ENCODE results near the gene SEPHS2.
"Not testable (repeated sequence)": the region's sequence is repeated elsewhere in the genome, so short reads cannot be mapped to it uniquely, and the experiment has no call there.

SEPHS2 gene

GRCh38 chr16:30474684-30475083 is 29.0 kb upstream of the SEPHS2 start:
- Mint-ChIP-seq H3K4me1 (peaks cover 65% of the 10 kb centered on the region), H3K9me3 (no peaks in the 10 kb centered on the region), H3K27ac (peak overlapping the region; percentile 96)

GRCh38 chr16:30474074-30474452 is 28.4 kb upstream of the SEPHS2 start:
- H3K27ac Mint-ChIP-seq, result peak overlapping the region; percentile 96
- H3K9me3 Mint-ChIP-seq, result no peaks in the 10 kb centered on the region
- no peak for DNase-seq (ENCODE audit: low spot score in 2 of 2)
- peak overlapping the region; percentile 97 for H3K4me3 Mint-ChIP-seq
- peaks cover 85% of the 10 kb centered on the region for H3K36me3 Mint-ChIP-seq
- H3K4me1 Mint-ChIP-seq, result peaks cover 69% of the 10 kb centered on the region
- no peak for ATAC-seq

More at GRCh38 chr16:30474684-30475083, 29.0 kb upstream of the SEPHS2 start:
- ATAC-seq (no peak), DNase-seq (ENCODE audit: low spot score in 2 of 2) (no peak)
- Mint-ChIP-seq H3K36me3 (peaks cover 86% of the 10 kb centered on the region), H3K4me3 (peak overlapping the region; percentile 97)

DNA sequence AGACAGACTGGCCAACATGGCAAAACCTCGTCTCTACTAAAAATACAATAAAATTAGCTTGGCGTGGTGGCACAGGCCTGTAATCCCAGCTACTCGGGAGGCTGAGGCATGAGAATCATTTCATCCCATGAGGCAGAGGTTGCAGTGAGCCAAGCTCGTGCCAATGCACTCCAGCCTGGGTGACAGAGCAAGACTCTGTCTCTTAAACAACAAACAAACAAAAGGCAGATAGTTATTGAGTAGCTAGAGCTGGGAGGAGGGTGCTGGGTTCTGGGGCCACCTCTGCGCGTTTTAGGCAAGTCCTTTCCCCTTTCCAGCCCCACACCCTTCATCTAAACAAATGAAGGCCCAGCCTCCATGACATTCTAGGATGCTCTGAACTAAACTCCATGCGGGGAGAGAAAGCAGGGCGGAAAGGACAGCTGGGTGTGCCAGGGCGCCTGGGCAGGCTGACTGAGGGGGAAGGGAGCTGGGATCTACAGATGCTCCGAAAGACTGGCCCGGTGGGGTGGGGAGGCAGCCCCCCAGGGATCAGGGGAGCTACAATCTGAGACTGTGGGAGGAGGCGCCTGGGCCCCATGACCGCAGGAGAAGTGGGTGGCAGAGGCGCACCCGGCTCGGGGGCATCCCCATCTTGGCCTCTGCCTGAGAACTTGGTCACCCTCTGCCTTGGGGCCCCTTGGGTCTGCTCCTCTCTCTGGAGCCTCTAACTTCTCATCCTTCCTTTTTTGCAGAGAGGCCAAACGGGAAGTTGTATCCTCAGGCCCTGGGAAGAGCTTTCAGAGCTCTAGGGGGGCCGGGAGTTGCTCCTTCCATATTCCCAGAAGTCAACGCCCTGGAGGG is 27.8 kb upstream of the SEPHS2 start:
- H3K27ac Mint-ChIP-seq, result peak overlapping the region; percentile 96
- ATAC-seq, result peak; percentile 67
- H3K4me1 Mint-ChIP-seq, result peaks cover 63% of the 10 kb centered on the region

DNA sequence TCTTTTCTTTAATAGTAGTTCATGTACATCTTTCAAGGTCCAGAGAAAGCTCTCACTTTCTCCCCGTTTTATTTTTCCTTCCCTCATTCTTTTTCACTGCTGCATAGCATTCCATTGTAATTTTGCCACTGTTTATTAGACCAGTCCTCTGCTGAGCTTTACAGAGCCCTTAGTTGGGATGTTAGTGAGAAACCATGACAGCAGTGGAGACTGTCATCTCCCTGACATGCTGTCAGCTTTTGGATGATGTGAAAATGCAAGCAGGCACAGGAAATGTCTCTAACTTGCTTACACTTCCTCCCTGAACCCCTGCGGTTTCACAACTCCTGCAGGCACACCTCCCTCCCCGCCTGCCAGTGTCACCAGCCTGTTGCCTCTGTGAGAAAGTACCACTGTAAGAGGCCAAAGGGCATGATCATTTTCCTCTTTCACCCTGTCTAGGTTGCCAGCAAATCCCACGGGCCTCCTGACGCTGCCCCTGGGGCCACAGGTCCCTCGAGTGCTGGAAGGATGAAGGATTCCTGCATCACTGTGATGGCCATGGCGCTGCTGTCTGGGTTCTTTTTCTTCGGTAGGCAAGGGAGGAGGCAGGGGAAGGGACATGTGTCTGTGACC is 26.8 kb upstream of the SEPHS2 start, which contains the start of gene ITGAL:
Gene ITGAL, plus strand, starts transcription at position 415 of the 615 bp plus-strand sequence. Its CDS starts 96 bp downstream, at position 511.
- peak; percentile 64 to 92 for DNase-seq (ENCODE audit: low spot score in 2 of 2)
- Mint-ChIP-seq H3K4me1 (peaks cover 53% of the 10 kb centered on the region), H3K27ac (peak within 1 kb of the TSS; percentile 96)

More for the DNA sequence above, 27.8 kb upstream of the SEPHS2 start:
- DNase-seq (ENCODE audit: low spot score in 2 of 2), result peak; percentile 55 to 83
- H3K36me3 Mint-ChIP-seq, result peaks cover 79% of the 10 kb centered on the region
- peak overlapping the region; percentile 97 for H3K4me3 Mint-ChIP-seq
- no peaks in the 10 kb centered on the region for H3K9me3 Mint-ChIP-seq

DNA sequence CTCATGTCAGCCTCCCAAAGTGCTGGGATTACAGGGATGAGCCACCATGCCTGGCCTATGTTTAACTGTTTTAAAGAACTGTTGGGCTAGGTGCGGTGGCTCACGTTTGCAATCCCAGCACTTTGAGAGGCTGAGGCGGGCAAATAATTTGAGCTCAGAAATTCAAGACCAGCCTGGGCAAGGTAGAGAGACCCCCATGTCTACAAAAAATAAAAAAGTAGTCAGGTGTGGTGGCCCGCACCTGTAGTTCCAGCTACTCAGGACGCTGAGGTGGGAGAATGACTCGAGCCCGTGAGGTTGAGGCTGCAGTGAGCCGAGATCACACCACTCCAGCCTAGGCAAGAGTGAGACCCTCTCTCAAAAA is 24.9 kb upstream of the SEPHS2 start:
- Mint-ChIP-seq H3K36me3 (peaks cover 50% of the 10 kb centered on the region), H3K4me1 (peaks cover 52% of the 10 kb centered on the region), H3K27ac (peak overlapping the region; percentile 96), H3K4me3 (peak overlapping the region; percentile 97), H3K9me3 (no peaks in the 10 kb centered on the region)
- no peak for ATAC-seq
- DNase-seq (ENCODE audit: low spot score in 2 of 2), result peak in 1 of 2 donors; percentile 62

More for the DNA sequence above, 26.8 kb upstream of the SEPHS2 start, which contains the start of gene ITGAL:
- ATAC-seq, result peak; percentile 79
- H3K4me3 Mint-ChIP-seq, result peak within 1 kb of the TSS; percentile 97
- H3K9me3 Mint-ChIP-seq, result no peaks in the 10 kb centered on the region
- peaks cover 69% of the 10 kb centered on the region for H3K36me3 Mint-ChIP-seq

GRCh38 chr16:30470170-30470512 is 24.5 kb upstream of the SEPHS2 start:
- H3K4me1 Mint-ChIP-seq, result peaks cover 49% of the 10 kb centered on the region
- ATAC-seq, result peak; percentile 53
- no peaks in the 10 kb centered on the region for H3K9me3 Mint-ChIP-seq
- H3K36me3 Mint-ChIP-seq, result peaks cover 46% of the 10 kb centered on the region
- H3K27ac Mint-ChIP-seq, result peak overlapping the region; percentile 96
- no peak for DNase-seq (ENCODE audit: low spot score in 2 of 2)
- peak overlapping the region; percentile 97 for H3K4me3 Mint-ChIP-seq

DNA sequence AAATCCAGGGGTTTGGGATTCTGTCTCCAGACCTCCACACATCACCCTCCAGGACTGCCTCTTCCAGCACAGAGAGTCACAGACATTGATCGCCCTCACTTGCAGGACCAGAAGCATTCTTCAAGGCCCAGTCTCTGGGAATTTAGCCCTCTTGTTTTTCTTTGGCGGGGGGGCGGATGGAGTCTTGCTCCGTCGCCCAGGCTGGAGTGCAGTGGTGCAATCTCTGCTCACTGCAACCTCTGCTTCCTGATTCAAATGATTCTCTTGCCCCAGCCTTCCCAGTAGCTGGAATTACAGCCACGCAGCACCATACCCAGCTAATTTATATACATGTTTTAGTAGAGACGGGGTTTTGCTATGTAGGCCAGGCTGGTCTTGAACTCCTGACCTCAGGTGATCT is 18.4 kb upstream of the SEPHS2 start:
- Mint-ChIP-seq H3K36me3 (peaks cover 3% of the 10 kb centered on the region), H3K4me3 (no peak overlapping the region), H3K27ac (no peak overlapping the region), H3K9me3 (no peaks in the 10 kb centered on the region), H3K4me1 (peaks cover 29% of the 10 kb centered on the region)
- DNase-seq (ENCODE audit: low spot score in 2 of 2) (no peak), ATAC-seq (no peak)

DNA sequence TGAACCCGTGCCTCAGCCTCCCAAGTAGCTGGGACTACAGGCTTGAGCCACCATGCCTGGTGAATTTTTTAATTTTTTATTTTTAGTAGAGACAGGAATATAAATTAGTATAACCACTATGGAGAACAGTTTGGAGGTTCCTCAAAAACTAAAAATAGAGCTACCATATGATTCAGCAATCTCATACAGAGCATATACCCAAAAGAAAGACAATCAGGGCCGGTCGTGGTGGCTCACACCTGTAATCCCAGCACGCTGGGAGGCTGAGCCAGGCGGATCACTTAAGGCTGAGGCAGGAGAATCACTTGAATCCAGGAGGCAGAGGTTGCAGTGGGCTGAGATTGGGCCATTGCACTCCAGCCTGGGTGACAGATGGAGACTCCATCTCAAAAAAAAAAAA is 15.8 kb upstream of the SEPHS2 start:
- Mint-ChIP-seq H3K27ac (peak overlapping the region; percentile 70), H3K4me1 (peaks cover 54% of the 10 kb centered on the region), H3K36me3 (peaks cover 10% of the 10 kb centered on the region)

GRCh38 chr16:30459456-30459855 is 13.8 kb upstream of the SEPHS2 start:
- peak overlapping the region; percentile 95 for H3K27ac Mint-ChIP-seq
- no peaks in the 10 kb centered on the region for H3K9me3 Mint-ChIP-seq
- H3K4me3 Mint-ChIP-seq, result peak overlapping the region; percentile 64
- peaks cover 10% of the 10 kb centered on the region for H3K36me3 Mint-ChIP-seq
- ATAC-seq, result no peak
- DNase-seq (ENCODE audit: low spot score in 2 of 2), result no peak
- peaks cover 64% of the 10 kb centered on the region for H3K4me1 Mint-ChIP-seq

More for the DNA sequence above, 15.8 kb upstream of the SEPHS2 start:
- H3K4me3 Mint-ChIP-seq; ATAC-seq; H3K9me3 Mint-ChIP-seq; DNase-seq (ENCODE audit: low spot score in 2 of 2): not testable (repeated sequence)

GRCh38 chr16:30458561-30459394 is 13.1 kb upstream of the SEPHS2 start:
- H3K4me3 Mint-ChIP-seq, result peak overlapping the region; percentile 64
- no peaks in the 10 kb centered on the region for H3K9me3 Mint-ChIP-seq
- peaks cover 70% of the 10 kb centered on the region for H3K4me1 Mint-ChIP-seq
- H3K36me3 Mint-ChIP-seq, result peaks cover 10% of the 10 kb centered on the region
- peak; percentile 77 to 94 for DNase-seq (ENCODE audit: low spot score in 2 of 2)
- peak; percentile 99 for ATAC-seq
- H3K27ac Mint-ChIP-seq, result peak overlapping the region; percentile 95

DNA sequence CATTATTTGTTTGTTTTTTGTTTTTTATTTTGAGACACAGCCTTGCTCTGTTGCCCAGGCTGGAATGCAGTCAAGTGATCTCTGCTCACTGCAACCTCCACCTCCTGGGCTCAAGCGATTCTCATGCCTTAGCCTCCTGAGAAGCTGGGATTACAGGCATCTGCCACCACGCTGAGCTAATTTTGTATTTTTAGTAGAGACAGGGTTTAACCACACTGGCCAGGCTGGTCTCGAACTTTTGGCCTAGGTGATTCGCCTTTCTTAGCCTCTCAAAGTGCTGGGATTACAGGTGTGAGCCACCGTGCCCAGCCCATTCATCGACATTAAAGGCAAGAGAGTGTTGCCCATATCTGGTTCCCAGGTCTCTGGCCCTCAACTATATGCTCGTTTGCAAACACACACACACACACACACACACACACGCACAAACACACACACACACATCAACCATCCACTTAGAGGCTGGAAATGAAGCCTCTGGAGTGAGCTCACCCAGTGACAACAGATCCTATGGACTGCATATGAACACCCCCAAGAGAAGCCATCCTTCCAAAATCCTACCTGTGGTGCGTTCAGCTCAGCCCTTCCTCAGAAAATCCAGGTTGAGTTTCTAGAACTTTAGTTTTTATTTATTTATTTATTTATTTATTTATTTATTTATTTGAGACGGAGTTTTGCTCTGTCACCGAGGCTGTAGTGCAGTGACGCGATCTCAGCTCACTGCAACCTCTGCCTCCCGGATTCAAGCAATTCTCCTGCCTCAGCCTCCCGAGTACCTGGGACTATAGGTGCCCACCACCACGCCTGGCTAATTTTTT is 12.3 kb upstream of the SEPHS2 start:
- Mint-ChIP-seq H3K4me1 (peaks cover 71% of the 10 kb centered on the region), H3K9me3 (no peaks in the 10 kb centered on the region), H3K4me3 (peak overlapping the region; percentile 64), H3K27ac (peak overlapping the region; percentile 95), H3K36me3 (peaks cover 10% of the 10 kb centered on the region)
- ATAC-seq, result no peak
- DNase-seq (ENCODE audit: low spot score in 2 of 2), result no peak

DNA sequence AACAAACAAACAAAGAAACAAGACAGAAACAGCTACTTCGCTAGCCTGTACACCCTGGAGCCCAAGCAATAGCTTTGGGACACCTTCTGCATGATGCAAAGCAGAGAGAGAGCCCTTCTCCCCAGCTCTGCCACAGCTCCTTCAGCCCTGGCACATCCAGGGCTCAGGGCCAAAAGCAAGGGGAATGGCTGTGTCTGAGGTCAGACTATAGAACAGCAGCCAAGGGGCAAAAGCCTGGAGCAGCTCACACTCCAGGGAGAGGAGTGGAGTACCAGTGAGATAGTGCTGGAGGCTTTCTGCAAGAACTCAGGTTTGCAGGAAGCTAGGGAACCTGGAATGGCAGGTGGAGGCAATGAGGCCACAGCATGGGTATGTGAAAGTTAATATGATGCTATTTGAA is 11.6 kb upstream of the SEPHS2 start:
- Mint-ChIP-seq H3K4me3 (peak overlapping the region; percentile 64), H3K4me1 (peaks cover 78% of the 10 kb centered on the region), H3K27ac (peak overlapping the region; percentile 87), H3K36me3 (peaks cover 10% of the 10 kb centered on the region), H3K9me3 (no peaks in the 10 kb centered on the region)
- ATAC-seq, result no peak
- no peak for DNase-seq (ENCODE audit: low spot score in 2 of 2)

- peaks cover 10% of the 10 kb centered on the region for H3K36me3 Mint-ChIP-seq
- DNase-seq (ENCODE audit: low spot score in 2 of 2) (no peak), ATAC-seq (peak; percentile 40)
- H3K27ac Mint-ChIP-seq, result peak overlapping the region; percentile 87
- peaks cover 75% of the 10 kb centered on the region for H3K4me1 Mint-ChIP-seq
- peak overlapping the region; percentile 64 for H3K4me3 Mint-ChIP-seq
- H3K9me3 Mint-ChIP-seq, result no peaks in the 10 kb centered on the region
These were observed 10.6 kb upstream of the SEPHS2 start for GRCh38 chr16:30456302-30456701.
